T-helper 2 cell treated with Interferon-gamma antibody and Interleukin-4, amounts not matched to agents 5 μg/mL and 100 μg/mL, for 36 hours (primary cell): ENCODE results near the gene SCGN.
"Not testable (repeated sequence)": the region's sequence is repeated elsewhere in the genome, so short reads cannot be mapped to it uniquely, and the experiment has no call there.

Source experiments
- DNase-seq: peaks from one replicate; pipeline ENCODE4 v3.0.0; 2021; ENCODE audit warnings: low spot score
- H3K27ac Mint-ChIP-seq: one replicate; pipeline ENCODE4 v1.8.0; 2021; ENCODE audit warnings: mild to moderate bottlenecking, mixed read lengths
- H3K27me3 Mint-ChIP-seq: one replicate; pipeline ENCODE4 v1.8.0; 2021; ENCODE audit warnings: low read depth, mixed read lengths
- H3K36me3 Mint-ChIP-seq: one replicate; pipeline ENCODE4 v1.8.0; 2021; ENCODE audit warnings: low read depth, mixed read lengths
- H3K4me1 Mint-ChIP-seq: one replicate; pipeline ENCODE4 v1.8.0; 2021; ENCODE audit warnings: low read depth, mixed read lengths
- H3K4me3 Mint-ChIP-seq: one replicate; pipeline ENCODE4 v1.8.0; 2022; ENCODE audit warnings: mild to moderate bottlenecking, moderate library complexity, mixed read lengths
- H3K9me3 Mint-ChIP-seq: one replicate; pipeline ENCODE4 v1.8.0; 2021; ENCODE audit warnings: mixed read lengths

The SCGN gene

GRCh38 chr6:25743868-25744267, 91.9 kb downstream of the SCGN start:
- DNase-seq, result no peak
- H3K27me3 Mint-ChIP-seq, result peaks cover 4% of the 10 kb centered on the region
- no peaks in the 10 kb centered on the region for H3K9me3 Mint-ChIP-seq
- no peaks in the 10 kb centered on the region for H3K36me3 Mint-ChIP-seq
- no peak overlapping the region for H3K27ac Mint-ChIP-seq
- no peaks in the 10 kb centered on the region for H3K4me1 Mint-ChIP-seq
- H3K4me3 Mint-ChIP-seq, result no peak overlapping the region

GRCh38 chr6:25745836-25746235, 93.8 kb downstream of the SCGN start:
- Mint-ChIP-seq H3K4me1 (no peaks in the 10 kb centered on the region), H3K27ac (no peak overlapping the region), H3K9me3 (no peaks in the 10 kb centered on the region), H3K4me3 (no peak overlapping the region), H3K27me3 (no peaks in the 10 kb centered on the region), H3K36me3 (no peaks in the 10 kb centered on the region)
- no peak for DNase-seq

GRCh38 chr6:25746968-25747367, 95.0 kb downstream of the SCGN start:
- Mint-ChIP-seq H3K4me3 (no peak overlapping the region), H3K36me3 (no peaks in the 10 kb centered on the region), H3K27me3 (no peaks in the 10 kb centered on the region), H3K9me3 (no peaks in the 10 kb centered on the region), H3K4me1 (no peaks in the 10 kb centered on the region), H3K27ac (no peak overlapping the region)
- DNase-seq, result no peak

- H3K27me3 Mint-ChIP-seq, result no peaks in the 10 kb centered on the region
- no peaks in the 10 kb centered on the region for H3K36me3 Mint-ChIP-seq
- DNase-seq, result no peak
- no peak overlapping the region for H3K27ac Mint-ChIP-seq
- no peaks in the 10 kb centered on the region for H3K4me1 Mint-ChIP-seq
- no peaks in the 10 kb centered on the region for H3K9me3 Mint-ChIP-seq
- H3K4me3 Mint-ChIP-seq, result no peak overlapping the region
Measured at GRCh38 chr6:25747477-25747876, 95.5 kb downstream of the SCGN start.

DNA sequence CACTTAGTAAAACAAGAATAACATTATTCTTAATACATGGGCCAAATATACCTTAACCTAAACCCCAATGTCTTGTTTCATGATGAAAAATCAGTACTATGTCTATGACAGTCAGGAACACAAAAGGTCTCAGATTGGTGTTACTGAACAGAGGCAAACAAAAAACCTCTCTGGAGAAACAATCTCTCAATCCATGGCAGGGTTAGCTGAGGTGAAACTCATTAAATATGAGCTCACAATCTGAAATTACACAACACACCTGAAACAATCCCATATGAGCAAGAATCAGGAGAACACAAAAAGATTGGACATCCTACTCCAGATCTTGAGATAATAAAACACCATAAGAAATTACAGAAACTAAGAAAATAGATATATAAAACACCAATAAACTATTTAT, 96.0 kb downstream of the SCGN start:
- DNase-seq, result no peak
- Mint-ChIP-seq H3K27me3 (no peaks in the 10 kb centered on the region), H3K9me3 (no peaks in the 10 kb centered on the region), H3K4me3 (no peak overlapping the region), H3K4me1 (no peaks in the 10 kb centered on the region), H3K36me3 (no peaks in the 10 kb centered on the region), H3K27ac (no peak overlapping the region)

DNA sequence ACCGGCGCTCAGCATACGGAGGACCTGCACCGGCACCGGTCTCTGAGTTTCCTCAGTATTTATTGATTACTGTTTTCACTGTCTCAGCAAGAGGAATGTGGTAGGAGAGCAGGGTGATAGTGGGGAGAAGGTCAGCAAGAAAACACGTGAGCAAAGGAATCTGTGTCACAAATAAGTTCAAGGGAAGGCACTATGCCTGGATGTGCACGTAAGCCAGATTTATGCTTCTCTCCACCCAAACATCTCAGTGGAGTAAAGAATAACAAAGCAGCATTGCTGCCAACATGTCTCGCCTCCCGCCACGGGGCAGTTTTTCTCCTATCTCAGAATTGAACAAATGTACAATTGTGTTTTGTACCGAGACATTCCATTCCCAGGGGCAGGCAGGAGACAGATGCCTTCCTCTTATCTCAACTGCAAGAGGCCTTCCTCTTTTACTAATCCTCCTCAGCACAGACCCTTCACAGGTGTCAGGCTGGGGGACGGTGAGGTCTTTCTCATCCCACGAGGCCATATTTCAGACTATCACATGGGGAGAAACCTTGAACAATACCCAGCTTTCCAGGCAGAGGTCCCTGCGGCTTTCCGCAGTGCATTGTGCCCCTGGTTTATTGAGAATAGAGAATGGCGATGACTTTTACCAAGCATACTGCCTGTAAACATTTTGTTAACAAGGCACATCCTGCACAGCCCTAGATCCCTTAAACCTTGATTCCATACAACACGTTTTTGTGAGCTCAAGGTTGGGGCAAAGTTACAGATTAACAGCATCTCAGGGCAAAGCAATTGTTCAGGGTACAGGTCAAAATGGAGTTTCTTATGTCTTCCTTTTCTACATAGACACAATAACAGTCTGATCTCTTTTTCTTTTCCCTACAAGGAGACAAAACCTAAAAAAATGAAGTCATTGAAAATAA, 96.8 kb downstream of the SCGN start:
- not testable (repeated sequence) for DNase-seq

DNA sequence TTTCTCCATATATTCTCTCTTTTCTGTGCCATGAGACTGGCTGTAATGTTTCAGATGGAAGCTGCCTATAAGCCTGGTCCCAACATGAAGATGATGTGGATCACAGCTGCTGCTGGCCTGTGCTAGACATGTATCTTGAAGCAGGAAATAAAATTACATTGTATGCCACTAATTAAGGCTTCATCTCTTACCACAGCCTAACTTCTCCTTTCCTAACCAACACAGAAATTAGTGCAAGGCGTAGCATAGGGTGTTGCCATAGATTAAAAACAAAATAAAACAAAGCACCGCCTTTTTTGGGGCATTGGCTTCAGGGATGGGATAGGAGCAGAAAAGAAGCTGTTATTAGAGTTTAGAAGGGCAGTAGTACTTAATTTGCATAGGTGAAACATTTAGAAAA, 97.8 kb downstream of the SCGN start:
- Mint-ChIP-seq H3K27ac (no peak overlapping the region), H3K36me3 (no peaks in the 10 kb centered on the region), H3K27me3 (no peaks in the 10 kb centered on the region), H3K4me1 (no peaks in the 10 kb centered on the region), H3K9me3 (no peaks in the 10 kb centered on the region), H3K4me3 (no peak overlapping the region)
- no peak for DNase-seq

More for the DNA sequence above, 96.8 kb downstream of the SCGN start:
- not testable (repeated sequence) for H3K4me1 Mint-ChIP-seq, H3K36me3 Mint-ChIP-seq, H3K27ac Mint-ChIP-seq, H3K9me3 Mint-ChIP-seq, H3K4me3 Mint-ChIP-seq, H3K27me3 Mint-ChIP-seq

GRCh38 chr6:25750906-25751305, 98.9 kb downstream of the SCGN start:
- no peaks in the 10 kb centered on the region for H3K36me3 Mint-ChIP-seq
- no peak overlapping the region for H3K27ac Mint-ChIP-seq
- no peaks in the 10 kb centered on the region for H3K4me1 Mint-ChIP-seq
- no peak overlapping the region for H3K4me3 Mint-ChIP-seq
- H3K27me3 Mint-ChIP-seq, result no peaks in the 10 kb centered on the region
- no peak for DNase-seq
- no peaks in the 10 kb centered on the region for H3K9me3 Mint-ChIP-seq
